Skin epidermis (tissue), 12 donors: ENCODE results near the gene ARID5B.
"Not testable (repeated sequence)": the region's sequence is repeated elsewhere in the genome, so short reads cannot be mapped to it uniquely, and the experiment has no call there.

Experiments used
- H3K27ac ChIP-seq, 21 experiments: fragments of 200-600 bp; sonication (generic) in 11 of 21; one replicate each; pipeline ENCODE4 v1.5.0; 2020; ENCODE audit warnings: mild to moderate bottlenecking in 3 of 21, inconsistent platforms in 2 of 21, moderate library complexity in 2 of 21
- H3K4me3 ChIP-seq, 7 experiments: fragments of 200-600 bp; sonication (generic) in 2 of 7; one replicate each; pipeline ENCODE4 v1.5.0; 2020; ENCODE audit warnings: inconsistent platforms in 2 of 7, mild to moderate bottlenecking in 2 of 7, moderate library complexity in 1 of 7

The ARID5B gene

DNA sequence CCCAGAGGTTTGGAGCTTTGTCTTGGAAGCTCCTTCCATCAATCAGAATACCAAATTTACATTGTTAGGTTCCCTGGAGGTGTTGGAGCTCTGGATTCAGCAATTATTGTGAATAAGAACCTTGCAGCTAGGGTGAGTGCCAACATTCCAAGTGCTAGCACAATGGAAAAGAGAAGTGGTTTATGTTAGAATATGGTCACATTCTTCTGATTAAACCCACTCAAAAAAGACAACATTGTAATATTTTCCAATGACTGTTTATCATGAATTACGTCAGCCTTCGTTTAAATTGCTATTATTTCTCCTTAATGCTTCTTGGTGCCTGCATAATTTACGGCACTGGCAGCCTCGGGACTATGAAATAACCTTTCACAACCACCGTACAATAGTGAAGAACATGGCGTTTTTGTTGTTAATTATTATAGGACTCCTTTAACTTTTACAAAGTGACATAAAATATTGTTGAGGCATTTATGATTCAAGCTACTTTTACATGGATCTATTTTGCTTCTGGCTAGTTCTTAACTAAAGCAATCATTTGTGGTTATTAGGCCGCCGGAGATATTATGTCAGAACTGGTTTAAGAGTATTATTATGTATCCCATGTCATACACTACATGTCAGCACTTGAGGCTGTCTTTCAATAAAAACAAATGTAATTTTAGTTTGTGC is 117.7 kb downstream of the ARID5B start:
- H3K4me3 ChIP-seq = peak overlapping the region in 1 of 7 experiments; percentile 4
- peak overlapping the region in 20 of 21 experiments; percentile 60 to 96 (median 82) for H3K27ac ChIP-seq

DNA sequence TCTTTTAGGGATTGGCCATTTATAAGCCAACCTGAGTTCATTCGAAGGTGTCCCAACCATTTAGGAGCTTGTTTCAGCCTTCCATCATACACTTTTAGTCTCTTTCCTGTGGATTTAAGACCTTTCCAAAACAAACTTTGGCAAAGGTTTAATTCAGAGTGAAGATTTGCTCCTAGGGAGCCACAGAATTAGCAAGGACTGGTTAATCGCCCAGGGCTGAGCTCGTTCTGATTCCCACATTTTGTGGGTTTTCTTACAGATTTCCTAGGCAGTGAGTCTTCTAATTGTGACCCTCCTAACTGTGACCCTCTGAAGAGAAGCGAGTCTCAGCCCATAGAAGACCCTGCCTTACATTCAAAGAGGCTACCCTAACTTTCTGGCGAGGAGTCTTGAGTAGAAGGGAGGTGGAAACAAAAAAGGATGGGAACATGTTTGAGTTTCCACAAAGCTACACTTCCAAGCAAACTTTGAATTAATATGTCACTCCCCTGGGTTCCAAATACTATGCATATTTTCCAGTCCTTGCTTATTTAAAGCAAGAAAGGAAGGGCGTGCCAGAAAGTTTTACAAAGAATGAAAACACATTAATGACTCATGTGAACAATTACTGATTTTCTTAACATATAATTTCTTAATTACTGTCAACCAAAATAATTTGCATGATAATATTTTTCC is 118.3 kb downstream of the ARID5B start:
- Histone ChIP-seq H3K27ac (peak overlapping the region; percentile 27 to 96 (median 82)), H3K4me3 (peak overlapping the region in 1 of 7 experiments; percentile 4)

DNA sequence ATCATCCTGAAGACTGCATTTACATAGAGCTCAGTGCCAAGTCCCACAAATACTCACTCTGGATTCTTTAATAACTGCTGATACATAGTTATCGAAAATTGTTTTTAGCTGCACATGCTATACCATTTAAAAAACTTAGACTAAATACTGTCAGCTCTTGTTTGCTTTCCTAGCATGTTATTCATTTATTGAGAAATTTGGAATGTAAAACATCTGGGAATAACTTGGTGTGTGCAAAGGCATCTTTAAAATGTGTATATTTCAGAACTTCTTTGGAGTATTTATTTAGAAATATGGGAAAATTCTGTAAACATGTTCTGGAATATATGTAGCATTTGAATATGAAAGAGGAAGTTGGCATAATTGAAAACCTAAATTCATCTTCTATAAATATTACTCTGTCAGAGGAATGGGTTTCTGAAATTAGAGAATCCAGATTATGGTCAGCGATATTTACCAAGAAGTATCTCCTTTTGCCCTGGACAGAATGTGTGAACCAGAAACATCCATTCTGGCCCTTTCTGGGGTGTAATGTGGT is 119.7 kb downstream of the ARID5B start:
- no peak overlapping the region for H3K4me3 ChIP-seq
- peak overlapping the region in 19 of 21 experiments; percentile 0 to 96 (median 78) for H3K27ac ChIP-seq

DNA sequence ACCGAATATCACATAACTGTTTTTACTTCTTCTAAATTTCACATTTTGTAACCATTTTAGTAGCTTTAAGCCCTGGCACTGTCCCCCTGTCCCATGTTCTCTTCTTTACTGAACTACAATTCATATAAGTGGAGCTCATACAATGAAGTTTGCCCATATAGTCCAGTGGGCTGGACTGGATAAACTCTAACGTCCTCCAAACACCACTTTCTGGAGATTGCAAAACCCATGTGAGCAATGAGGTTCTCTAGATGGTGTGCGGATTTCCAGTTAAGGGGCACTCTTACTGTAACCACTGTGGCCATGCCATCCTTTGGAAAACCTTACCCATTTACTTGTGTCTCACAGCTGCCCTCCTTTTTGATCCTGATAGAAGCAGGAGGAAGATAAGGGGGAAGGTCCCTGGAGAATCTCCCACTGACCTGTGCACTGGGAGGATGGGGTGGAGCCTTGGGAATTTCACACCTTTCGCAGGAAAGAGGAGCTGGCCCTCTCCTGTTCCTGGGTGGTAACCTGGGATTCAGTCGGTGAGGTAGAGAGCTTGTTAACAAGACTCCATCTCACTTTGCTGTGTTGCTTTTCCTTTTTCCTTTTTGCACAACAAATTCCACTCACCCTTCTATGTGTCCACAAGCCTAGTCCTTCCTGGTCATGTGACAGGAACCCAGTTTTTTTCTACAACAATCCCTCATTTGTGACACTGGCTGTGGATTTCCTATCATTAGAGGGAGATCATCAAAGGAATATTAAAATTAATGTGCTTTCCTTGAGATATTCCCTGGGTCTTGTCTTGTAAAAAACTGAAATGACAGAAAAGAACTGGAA is 120.7 kb downstream of the ARID5B start:
- Histone ChIP-seq H3K4me3 (no peak overlapping the region), H3K27ac (peak overlapping the region in 10 of 21 experiments; percentile 17 to 96 (median 48))

DNA sequence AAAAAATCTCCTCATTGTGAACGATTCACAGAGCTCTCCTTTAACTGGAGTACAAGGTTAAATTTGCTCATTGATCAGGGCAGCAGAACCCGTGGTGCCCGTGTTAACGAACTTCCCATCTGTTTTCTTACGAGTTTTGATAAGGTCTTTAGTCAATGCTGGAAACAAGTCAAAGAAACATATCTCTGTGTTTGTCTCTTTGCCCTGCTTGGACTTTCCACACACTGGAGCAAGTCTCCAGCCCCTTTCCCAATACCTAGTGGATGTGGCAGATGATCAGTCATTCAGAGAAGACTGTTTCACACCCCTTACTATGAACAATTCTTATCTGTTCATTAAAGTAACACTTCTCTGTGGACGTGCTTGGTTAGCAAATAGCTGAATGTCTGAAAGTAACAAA is 121.3 kb downstream of the ARID5B start:
- Histone ChIP-seq H3K27ac (peak overlapping the region in 7 of 21 experiments; percentile 16 to 96 (median 39)), H3K4me3 (no peak overlapping the region)

DNA sequence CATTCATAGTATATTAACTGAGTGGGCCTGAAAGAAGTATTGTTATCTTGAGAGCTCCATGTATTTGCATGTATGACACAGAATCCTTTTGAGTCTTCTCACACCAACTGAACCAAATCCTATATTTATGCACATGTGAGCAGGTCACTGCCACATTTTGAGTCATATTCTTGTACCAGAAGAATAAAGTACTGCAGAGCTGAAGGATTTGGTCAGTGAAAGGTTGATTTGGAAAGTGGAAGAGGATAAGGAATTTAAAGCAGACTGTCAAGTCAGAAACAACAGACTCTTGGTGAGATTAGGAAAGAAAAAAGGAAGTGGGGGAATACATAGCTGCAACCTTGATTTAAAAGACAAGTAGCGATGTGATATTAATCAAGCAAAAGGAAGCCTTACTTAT is 121.8 kb downstream of the ARID5B start:
- Histone ChIP-seq H3K4me3 (no peak overlapping the region), H3K27ac (peak overlapping the region in 3 of 21 experiments; percentile 17 to 39 (median 17))

DNA sequence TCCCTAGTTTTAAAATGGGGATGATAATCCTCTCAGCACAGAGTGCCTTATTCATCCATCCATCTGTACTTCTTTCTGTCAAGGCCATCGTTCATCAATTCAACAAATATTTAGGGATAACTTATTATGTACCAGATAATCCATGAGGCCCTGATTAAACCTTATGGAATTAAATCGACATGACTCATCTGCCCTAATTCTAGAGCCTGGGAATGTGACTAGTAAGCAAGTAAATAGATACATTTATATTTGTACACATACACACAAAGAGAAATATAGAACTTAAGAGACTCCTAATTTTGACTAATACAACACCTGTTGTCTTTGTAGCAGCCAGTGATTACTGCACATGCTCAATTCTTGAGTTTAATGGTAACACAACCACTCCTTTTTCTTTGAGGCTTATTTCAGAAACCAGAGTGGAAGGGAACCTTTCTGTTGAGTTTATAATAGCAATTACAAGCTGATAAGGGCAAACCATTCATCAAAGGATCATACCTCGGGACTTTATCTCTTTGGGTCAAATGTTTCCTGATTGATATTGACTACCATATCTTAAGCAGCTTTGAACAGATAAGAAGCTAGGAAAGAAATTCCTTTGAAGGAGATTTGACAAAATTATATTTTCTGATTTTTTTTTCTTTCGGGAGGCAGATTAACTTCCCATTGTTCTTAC is 122.7 kb downstream of the ARID5B start:
- peak overlapping the region in 3 of 21 experiments; percentile 4 to 21 (median 17) for H3K27ac ChIP-seq
- no peak overlapping the region for H3K4me3 ChIP-seq

DNA sequence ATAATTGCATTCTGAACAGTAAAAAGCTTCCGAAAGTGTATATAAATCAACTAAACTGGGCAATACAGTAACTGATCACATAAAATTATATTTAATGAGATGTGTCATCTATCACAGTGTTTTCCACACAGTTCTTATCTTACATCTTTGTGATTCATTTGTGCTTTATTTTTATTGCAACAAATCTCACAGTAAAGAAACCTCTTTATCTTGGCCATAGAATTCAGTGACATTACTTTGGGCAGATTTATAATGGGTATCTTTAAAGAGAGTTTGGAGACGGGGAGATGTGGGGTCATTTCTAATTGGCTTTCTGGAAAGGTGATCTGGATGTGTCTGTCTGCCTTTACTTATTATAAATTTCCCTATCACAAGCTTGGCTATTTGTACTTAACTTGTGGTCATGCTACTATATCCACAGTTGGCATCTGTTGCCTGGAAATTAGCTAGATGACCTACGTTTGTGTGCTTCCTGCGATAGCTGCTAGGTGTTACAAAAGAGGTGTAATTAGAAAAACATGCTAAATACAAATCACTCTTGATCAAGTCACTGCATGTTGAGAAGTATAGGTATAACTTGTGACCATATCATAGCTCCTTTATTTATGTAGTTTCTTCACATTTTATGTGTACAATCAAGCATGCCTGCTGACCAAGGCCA is 123.8 kb downstream of the ARID5B start:
- no peak overlapping the region for H3K4me3 ChIP-seq
- peak overlapping the region in 9 of 21 experiments; percentile 4 to 72 (median 44) for H3K27ac ChIP-seq

DNA sequence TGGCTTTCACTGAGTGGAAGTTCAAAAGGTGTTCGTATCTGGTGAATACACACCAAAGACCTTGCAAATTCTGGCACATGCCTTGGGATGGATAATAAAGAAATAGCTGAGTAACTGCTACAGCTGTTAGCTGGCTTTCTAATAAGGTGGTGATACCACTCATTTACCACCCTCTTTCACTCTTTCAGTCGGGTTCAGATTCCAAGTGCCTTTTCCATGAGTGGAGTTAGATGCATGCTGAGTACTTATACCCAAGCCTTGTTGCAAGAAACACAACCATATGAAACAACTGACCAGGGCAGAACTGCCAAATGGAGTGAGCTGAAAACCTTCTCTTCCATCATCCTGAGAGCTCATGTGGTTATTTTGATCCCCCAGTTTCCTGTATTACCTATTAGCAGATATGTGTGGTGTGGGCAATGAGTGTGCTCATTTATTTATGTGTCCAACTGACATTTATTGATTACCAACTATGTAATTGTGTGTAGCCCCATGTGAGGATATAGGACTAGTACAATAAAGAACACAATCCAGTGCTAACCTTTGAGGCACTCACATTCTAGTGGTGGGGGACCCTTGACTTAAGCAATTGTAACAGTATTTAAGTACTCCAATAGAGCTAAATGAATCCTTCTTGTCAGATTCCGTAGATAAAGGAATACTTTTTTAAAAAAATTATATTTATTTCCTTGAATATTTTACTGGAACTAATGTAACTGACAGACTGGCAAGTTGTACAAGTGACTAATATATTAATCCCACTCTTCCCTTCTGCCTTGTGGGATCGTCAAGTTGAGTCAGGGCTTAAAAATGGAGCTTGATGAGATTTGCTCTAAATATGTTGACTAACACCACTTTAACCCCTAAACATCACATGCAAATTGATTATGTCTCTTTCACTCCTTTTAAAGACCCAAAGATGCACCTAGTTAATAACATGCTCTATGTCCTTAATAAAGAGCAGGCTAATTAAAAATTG is 124.7 kb downstream of the ARID5B start:
- Histone ChIP-seq H3K4me3 (no peak overlapping the region), H3K27ac (peak overlapping the region in 15 of 21 experiments; percentile 18 to 76 (median 49))

DNA sequence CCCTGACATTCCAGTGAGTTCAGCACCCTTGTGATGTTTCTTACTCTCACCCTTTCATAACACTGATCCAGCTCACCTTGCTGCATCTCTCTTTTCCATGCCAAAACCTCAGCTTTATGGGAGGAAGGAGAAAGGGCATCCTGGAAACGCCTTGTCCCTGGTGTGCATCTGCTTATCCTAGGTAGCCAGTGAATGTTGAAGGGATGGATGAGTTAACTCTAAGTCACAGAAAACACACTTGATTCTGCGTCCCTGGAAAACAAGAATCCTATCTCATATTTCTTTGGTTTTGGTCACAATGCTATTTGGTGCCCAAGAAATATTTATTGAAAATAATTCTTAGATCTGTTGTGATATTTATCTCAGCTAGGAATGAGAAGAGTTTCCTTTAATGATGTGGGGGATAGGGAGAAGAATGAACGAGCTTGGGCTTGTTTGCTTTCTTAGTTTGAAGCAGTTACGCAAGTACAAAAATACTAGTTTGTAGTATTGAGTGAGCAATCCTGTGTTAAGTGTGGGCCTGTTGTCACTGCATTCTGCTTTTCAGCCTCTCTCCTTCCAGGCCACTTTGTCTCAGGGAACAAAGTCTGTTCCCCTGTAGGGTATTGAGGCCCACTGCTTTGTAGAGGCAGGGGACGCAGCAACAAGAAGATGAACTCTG is 126.5 kb downstream of the ARID5B start:
- Histone ChIP-seq H3K4me3 (no peak overlapping the region), H3K27ac (peak overlapping the region in 13 of 21 experiments; percentile 2 to 76 (median 53))

DNA sequence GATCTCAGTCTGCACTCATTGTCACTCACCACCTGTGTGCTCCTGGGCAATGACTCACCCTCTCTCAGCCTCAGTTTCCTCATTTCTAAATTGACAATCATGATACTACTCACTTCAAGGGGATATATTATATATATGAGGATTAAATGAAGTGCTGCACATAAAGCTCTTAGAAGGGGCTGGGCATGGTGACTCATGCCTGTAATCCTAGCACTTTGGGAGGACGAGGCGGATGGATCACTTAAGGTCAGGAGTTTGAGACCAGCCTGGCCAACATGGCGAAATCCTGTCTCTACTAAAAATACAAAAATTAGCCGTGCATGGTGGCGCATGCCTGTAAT is 127.0 kb downstream of the ARID5B start:
- peak overlapping the region in 10 of 21 experiments; percentile 2 to 76 (median 56) for H3K27ac ChIP-seq
- not testable (repeated sequence) for H3K4me3 ChIP-seq

DNA sequence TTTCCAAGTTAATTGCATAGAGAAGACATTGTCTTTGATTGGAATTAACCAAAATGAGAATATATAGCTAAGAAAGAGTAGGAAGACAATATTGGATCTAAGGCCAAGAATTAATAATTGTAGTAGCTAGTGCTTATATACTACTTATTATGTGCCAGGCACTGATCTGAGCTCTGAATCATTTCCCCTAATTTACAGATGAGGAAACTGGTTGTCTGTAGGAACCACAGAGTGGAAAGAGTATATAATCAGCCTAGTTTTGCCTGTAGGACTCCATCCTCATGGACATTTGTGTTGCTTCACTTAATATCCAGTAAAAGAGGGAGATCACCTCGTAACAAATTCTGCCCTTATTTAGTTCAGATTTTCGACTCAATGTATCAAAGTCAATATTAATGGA is 127.9 kb downstream of the ARID5B start:
- H3K4me3 ChIP-seq = no peak overlapping the region
- H3K27ac ChIP-seq = peak overlapping the region in 4 of 21 experiments; percentile 48 to 59 (median 54)

DNA sequence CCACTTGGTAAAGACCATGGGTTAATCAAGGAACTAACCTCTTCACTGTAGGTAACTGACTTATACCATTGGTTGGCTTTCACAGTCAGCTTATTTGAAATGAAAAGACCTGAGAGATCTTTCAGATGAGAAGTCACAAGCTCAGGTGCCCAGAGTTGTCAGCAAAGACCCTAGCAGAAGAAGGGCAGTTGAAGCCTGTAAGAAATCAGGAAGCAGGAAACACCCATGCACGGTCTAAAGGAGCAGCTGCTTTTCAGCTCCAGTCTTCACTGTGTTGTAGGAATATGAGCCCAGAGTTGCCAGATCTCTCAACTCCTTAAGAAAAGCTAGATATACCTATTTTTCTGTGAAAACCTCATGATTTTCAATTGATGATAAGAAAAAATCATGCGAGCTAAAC is 130.0 kb downstream of the ARID5B start:
- Histone ChIP-seq H3K27ac (peak overlapping the region in 1 of 21 experiments; percentile 9), H3K4me3 (no peak overlapping the region)

DNA sequence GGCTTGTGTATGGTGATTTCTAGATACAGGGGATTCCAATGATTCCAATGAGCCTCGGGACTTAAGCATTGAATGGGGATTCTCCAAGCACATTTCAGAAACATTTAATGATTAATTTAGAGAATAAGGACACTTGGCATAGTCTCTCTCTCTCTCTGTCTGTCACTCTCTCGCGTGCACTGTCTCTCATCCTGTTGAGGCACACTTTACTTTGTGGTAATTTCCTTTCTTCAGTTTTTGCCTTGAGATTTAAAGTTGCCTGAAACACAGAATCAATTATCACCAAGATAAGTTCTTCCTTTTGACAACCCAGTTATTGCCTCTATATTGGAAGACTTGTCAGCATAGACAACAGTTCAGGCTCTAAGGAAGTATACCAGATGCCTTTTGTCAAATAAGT is 131.6 kb downstream of the ARID5B start:
- H3K27ac ChIP-seq = no peak overlapping the region
- H3K4me3 ChIP-seq = no peak overlapping the region

DNA sequence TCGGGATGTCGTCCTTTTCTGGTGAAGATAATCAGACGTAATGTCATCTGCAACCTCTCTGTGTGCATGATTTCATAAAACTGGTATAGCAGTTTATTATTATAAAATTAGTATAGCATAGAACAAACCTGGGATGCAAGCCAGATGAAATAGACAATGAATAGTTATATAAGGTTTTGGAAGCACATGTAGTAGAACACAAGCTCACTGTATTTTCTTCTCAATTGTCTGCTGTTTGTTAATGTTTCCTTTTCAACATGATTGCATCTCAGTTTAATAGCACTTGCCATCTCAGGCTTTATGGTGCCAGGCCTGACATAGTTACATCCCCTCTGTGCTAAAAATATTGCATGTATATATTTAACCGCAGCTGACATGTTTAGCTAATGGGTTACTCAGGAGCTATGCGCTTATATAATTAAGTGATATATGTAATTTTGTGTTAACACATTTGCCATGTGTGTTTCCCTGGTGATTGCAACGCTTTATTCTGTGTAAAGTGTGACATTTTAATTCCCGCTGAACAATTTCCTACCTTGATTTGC is 132.7 kb downstream of the ARID5B start:
- Histone ChIP-seq H3K27ac (peak overlapping the region in 2 of 21 experiments; percentile 5 to 31), H3K4me3 (no peak overlapping the region)

DNA sequence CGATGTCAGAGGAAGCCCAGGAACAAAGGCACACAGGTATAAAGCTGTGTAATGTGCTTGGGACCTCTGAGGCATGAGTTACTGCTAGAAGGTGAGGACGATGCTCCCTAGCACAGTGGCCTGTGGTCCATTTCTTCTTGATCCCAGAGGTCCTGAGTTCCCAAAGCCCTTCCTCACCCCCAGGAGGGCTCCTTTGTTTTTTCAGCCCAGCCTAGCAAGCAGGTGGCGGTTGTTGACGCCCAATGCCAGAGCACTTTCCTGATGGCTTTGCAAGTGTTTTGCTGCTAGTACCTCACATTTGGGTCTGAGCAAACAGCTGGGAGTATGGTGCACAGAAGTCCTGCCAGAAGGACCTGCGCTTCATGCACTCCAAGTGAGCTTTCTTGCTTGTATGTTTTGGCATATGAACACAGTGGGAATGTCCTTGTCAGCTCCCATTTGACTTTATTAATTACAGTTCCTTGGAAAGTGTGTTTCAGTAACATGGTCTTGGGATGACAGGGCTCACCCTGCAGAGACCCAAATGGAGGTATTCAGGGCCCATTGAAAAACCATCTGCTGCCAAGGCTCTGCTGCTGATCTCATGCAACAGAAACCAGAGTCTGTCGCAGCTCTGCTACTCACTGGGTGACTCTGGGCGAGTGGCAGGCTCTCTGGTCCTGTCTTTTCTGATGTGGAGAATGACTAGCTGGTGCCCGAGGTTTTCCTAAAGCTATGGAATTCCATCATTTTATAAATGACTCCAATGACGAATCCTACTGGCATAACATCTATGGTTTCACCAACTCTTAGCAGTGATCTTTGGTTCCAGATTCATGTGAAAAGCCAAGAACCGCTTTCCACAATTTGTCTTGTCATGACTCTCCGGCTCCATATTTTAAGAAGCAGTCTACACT is 134.9 kb downstream of the ARID5B start:
- peak overlapping the region in 14 of 21 experiments; percentile 10 to 78 (median 49) for H3K27ac ChIP-seq
- no peak overlapping the region for H3K4me3 ChIP-seq
